RWPE2 (cell line): ENCODE measurements around the gene TTC21A.

Source experiments
- ATAC-seq: fragments of 200-7000 bp; cut with Tn5 transposase; 3 replicates; pipeline ENCODE4 v1.9.1; 2021; ENCODE audit warnings: low read depth
- DNase-seq: peaks from one replicate; pipeline ENCODE4 v3.0.0-alpha.2; 2020; ENCODE audit warnings: low spot score
- H3K27ac ChIP-seq: fragments of 450-650 bp; 2 replicates; pipeline ENCODE4 v1.5.1; 2017; ENCODE audit warnings: mild to moderate bottlenecking; ENCODE audit not compliant: poor library complexity, severe bottlenecking
- H3K27me3 ChIP-seq: fragments of 250-450 bp; sonication (Bioruptor Pico); 2 replicates; pipeline ENCODE4 v1.5.1; 2021; ENCODE audit warnings: mild to moderate bottlenecking, moderate library complexity; ENCODE audit not compliant: insufficient read depth, poor library complexity, severe bottlenecking
- H3K36me3 ChIP-seq: fragments of 250-450 bp; sonication (Bioruptor Pico); 2 replicates; pipeline ENCODE4 v1.5.1; 2020; ENCODE audit warnings: low read depth, mild to moderate bottlenecking, moderate library complexity
- H3K4me1 ChIP-seq: fragments of 250-450 bp; sonication (Bioruptor Pico); 2 replicates; pipeline ENCODE4 v1.5.1; 2021; ENCODE audit warnings: mild to moderate bottlenecking, moderate library complexity; ENCODE audit not compliant: insufficient read depth, poor library complexity, severe bottlenecking
- H3K4me3 ChIP-seq: fragments of 250-450 bp; sonication (Bioruptor Pico); 2 replicates; pipeline ENCODE4 v1.5.1; 2021; ENCODE audit warnings: mild to moderate bottlenecking, moderate library complexity; ENCODE audit not compliant: severe bottlenecking
- H3K9me3 ChIP-seq: fragments of 250-450 bp; sonication (Bioruptor Pico); 2 replicates; pipeline ENCODE4 v1.5.1; 2021; ENCODE audit warnings: mild to moderate bottlenecking, moderate library complexity; ENCODE audit not compliant: severe bottlenecking
- TF ChIP-seq, protein P1 (sequence below): fragments of 450-650 bp; IDR thresholded peaks from one replicate; pipeline ENCODE4 v1.5.1; 2017; ENCODE audit warnings: mild to moderate bottlenecking, moderate library complexity; ENCODE audit not compliant: poor library complexity, severe bottlenecking

The TTC21A gene

GRCh38 chr3:39177708-39178332 is 70.3 kb downstream of the TTC21A start:
- Histone ChIP-seq H3K27me3 (no peaks in the 10 kb centered on the region), H3K4me3 (peak overlapping the region; percentile 35), H3K9me3 (no peaks in the 10 kb centered on the region), H3K4me1 (peaks cover 28% of the 10 kb centered on the region), H3K27ac (peak overlapping the region; percentile 68), H3K36me3 (no peaks in the 10 kb centered on the region)
- peak; percentile 73 for DNase-seq
- peak; percentile 54 for ATAC-seq
- TF ChIP-seq, protein P1, sequence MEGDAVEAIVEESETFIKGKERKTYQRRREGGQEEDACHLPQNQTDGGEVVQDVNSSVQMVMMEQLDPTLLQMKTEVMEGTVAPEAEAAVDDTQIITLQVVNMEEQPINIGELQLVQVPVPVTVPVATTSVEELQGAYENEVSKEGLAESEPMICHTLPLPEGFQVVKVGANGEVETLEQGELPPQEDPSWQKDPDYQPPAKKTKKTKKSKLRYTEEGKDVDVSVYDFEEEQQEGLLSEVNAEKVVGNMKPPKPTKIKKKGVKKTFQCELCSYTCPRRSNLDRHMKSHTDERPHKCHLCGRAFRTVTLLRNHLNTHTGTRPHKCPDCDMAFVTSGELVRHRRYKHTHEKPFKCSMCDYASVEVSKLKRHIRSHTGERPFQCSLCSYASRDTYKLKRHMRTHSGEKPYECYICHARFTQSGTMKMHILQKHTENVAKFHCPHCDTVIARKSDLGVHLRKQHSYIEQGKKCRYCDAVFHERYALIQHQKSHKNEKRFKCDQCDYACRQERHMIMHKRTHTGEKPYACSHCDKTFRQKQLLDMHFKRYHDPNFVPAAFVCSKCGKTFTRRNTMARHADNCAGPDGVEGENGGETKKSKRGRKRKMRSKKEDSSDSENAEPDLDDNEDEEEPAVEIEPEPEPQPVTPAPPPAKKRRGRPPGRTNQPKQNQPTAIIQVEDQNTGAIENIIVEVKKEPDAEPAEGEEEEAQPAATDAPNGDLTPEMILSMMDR = no peak

DNA sequence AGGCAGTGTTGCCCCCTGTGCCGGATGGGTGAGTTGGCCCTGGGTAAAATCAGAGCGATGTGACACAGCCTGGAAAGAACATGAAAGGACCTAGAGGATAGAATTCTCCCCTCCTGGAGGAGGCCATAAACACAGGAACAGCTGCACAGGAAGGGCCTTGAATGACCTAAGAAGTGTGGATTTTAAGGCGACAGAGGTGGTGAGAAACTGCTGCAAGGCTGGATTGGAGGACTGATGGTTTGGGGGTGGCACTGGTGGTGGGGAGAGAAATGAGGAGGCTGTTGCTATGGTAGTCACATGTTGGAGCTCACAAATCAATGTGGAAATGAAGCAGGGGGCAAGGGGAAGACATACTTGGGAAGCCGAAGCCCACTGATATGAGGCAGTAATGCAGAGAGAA is 71.1 kb downstream of the TTC21A start:
- Histone ChIP-seq H3K9me3 (no peaks in the 10 kb centered on the region), H3K4me1 (peaks cover 28% of the 10 kb centered on the region), H3K4me3 (no peak overlapping the region), H3K27me3 (no peaks in the 10 kb centered on the region), H3K36me3 (no peaks in the 10 kb centered on the region), H3K27ac (peak overlapping the region; percentile 68)
- ATAC-seq = no peak
- DNase-seq = no peak
- TF ChIP-seq, protein P1 = no peak

- no peak for ATAC-seq
Observed at GRCh38 chr3:39180183-39180545, 72.7 kb downstream of the TTC21A start.

GRCh38 chr3:39180546-39181346 is 73.3 kb downstream of the TTC21A start:
- DNase-seq (peak; percentile 88), ATAC-seq (peak; percentile 88)
- Histone ChIP-seq H3K36me3 (no peaks in the 10 kb centered on the region), H3K27me3 (no peaks in the 10 kb centered on the region), H3K27ac (peak overlapping the region; percentile 19), H3K4me3 (peak overlapping the region; percentile 19), H3K4me1 (peaks cover 28% of the 10 kb centered on the region), H3K9me3 (no peaks in the 10 kb centered on the region)
- TF ChIP-seq, protein P1 = no peak

More at GRCh38 chr3:39180183-39180545, 72.7 kb downstream of the TTC21A start:
- H3K9me3 ChIP-seq = no peaks in the 10 kb centered on the region
- no peaks in the 10 kb centered on the region for H3K27me3 ChIP-seq
- peak overlapping the region; percentile 19 for H3K27ac ChIP-seq
- H3K4me3 ChIP-seq = peak overlapping the region; percentile 19
- TF ChIP-seq, protein P1 = no peak
- DNase-seq = no peak
- H3K36me3 ChIP-seq = no peaks in the 10 kb centered on the region
- H3K4me1 ChIP-seq = peaks cover 28% of the 10 kb centered on the region
